H9 (cell line): ENCODE results near the gene CFAP119. TPM values are rescaled to one million over a fixed set of nuclear protein-coding genes. Genes with fewer than 3 reads are reported as not detected.

Experiments
- DNase-seq: peaks from one replicate; pipeline ENCODE4 v3.0.0-alpha.2; 2017
- H2AFZ ChIP-seq: one replicate; pipeline ENCODE4 v1.6.1; 2013; ENCODE audit warnings: mild to moderate bottlenecking, low read length, control low read depth, moderate library complexity
- H2AK5ac ChIP-seq: 2 replicates; pipeline ENCODE4 v1.6.1; 2013; ENCODE audit warnings: low read length, control low read depth, mixed read lengths; ENCODE audit not compliant: insufficient read length
- H2BK120ac ChIP-seq: one replicate; pipeline ENCODE4 v1.6.1; 2013; ENCODE audit warnings: low read depth, mild to moderate bottlenecking, low read length, control low read depth, inconsistent platforms; ENCODE audit not compliant: poor library complexity, severe bottlenecking
- H2BK12ac ChIP-seq: 2 replicates; pipeline ENCODE4 v1.6.1; 2013; ENCODE audit warnings: low read length, control low read depth, mixed read lengths, low read depth; ENCODE audit not compliant: insufficient read length
- H2BK15ac ChIP-seq: 2 replicates; pipeline ENCODE4 v1.6.1; 2013; ENCODE audit warnings: low read depth, low read length, control low read depth
- H2BK20ac ChIP-seq: one replicate; pipeline ENCODE4 v1.6.1; 2013; ENCODE audit warnings: low read depth, mild to moderate bottlenecking, low read length, control low read depth, inconsistent platforms; ENCODE audit not compliant: poor library complexity, severe bottlenecking
- H2BK5ac ChIP-seq: 2 replicates; pipeline ENCODE4 v1.6.1; 2013; ENCODE audit warnings: low read length, control low read depth, mixed read lengths; ENCODE audit not compliant: insufficient read length
- H3K14ac ChIP-seq: 2 replicates; pipeline ENCODE4 v1.6.1; 2013; ENCODE audit warnings: low read length, control low read depth; ENCODE audit not compliant: insufficient read depth
- H3K18ac ChIP-seq: 2 replicates; pipeline ENCODE4 v1.6.1; 2013; ENCODE audit warnings: low read depth, mild to moderate bottlenecking, mixed read lengths, low read length, control low read depth; ENCODE audit not compliant: insufficient read length
- H3K23ac ChIP-seq: 2 replicates; pipeline ENCODE4 v1.6.1; 2013; ENCODE audit warnings: low read length, control low read depth, mixed read lengths, low read depth; ENCODE audit not compliant: insufficient read length
- H3K23me2 ChIP-seq: 2 replicates; pipeline ENCODE4 v1.6.1; 2013; ENCODE audit warnings: low read depth, mild to moderate bottlenecking, mixed read lengths, low read length, control low read depth; ENCODE audit not compliant: insufficient read length, poor library complexity, severe bottlenecking
- H3K27ac ChIP-seq: 2 replicates; pipeline ENCODE4 v1.5.1; 2013; ENCODE audit warnings: low read length, control low read depth, mixed read lengths, low read depth; ENCODE audit not compliant: insufficient read length
- H3K27me3 ChIP-seq: 2 replicates; pipeline ENCODE4 v1.6.1; 2013; ENCODE audit warnings: low read length, control low read depth, inconsistent platforms; ENCODE audit not compliant: insufficient read depth
- H3K4ac ChIP-seq: 2 replicates; pipeline ENCODE4 v1.6.1; 2013; ENCODE audit warnings: low read depth, mild to moderate bottlenecking, control low read depth, inconsistent platforms, low read length, moderate library complexity
- H3K4me1 ChIP-seq: 2 replicates; pipeline ENCODE4 v1.6.1; 2013; ENCODE audit warnings: low read length, control low read depth, inconsistent platforms; ENCODE audit not compliant: insufficient read depth
- H3K4me2 ChIP-seq: 2 replicates; pipeline ENCODE4 v1.6.1; 2013; ENCODE audit warnings: low read length, control low read depth, mixed read lengths; ENCODE audit not compliant: insufficient read length, insufficient read depth
- H3K56ac ChIP-seq: 2 replicates; pipeline ENCODE4 v1.6.1; 2013; ENCODE audit warnings: low read depth, mild to moderate bottlenecking, mixed read lengths, low read length, control low read depth; ENCODE audit not compliant: insufficient read length
- H3K79me1 ChIP-seq: 2 replicates; pipeline ENCODE4 v1.6.1; 2013; ENCODE audit warnings: low read depth, mild to moderate bottlenecking, moderate library complexity, low read length, control low read depth, inconsistent platforms; ENCODE audit not compliant: insufficient read depth, poor library complexity, severe bottlenecking
- H3K79me2 ChIP-seq: 2 replicates; pipeline ENCODE4 v1.6.1; 2013; ENCODE audit warnings: low read length, control low read depth, inconsistent platforms; ENCODE audit not compliant: insufficient read depth
- H3K9ac ChIP-seq: 2 replicates; pipeline ENCODE4 v1.6.1; 2013; ENCODE audit warnings: low read length, control low read depth, mixed read lengths; ENCODE audit not compliant: insufficient read length; ENCODE audit errors: extremely low read depth
- H3K9me3 ChIP-seq: one replicate; pipeline ENCODE4 v1.6.1; 2013; ENCODE audit warnings: low read depth, low read length, inconsistent platforms; ENCODE audit not compliant: control insufficient read depth
- H3T11ph ChIP-seq: one replicate; pipeline ENCODE4 v1.6.1; 2013; ENCODE audit warnings: mild to moderate bottlenecking, low read length, control low read depth, inconsistent platforms
- H4K20me1 ChIP-seq: one replicate; pipeline ENCODE4 v1.6.1; 2013; ENCODE audit not compliant: control insufficient read depth, insufficient read length, insufficient read depth
- H4K5ac ChIP-seq: 2 replicates; pipeline ENCODE4 v1.6.1; 2013; ENCODE audit warnings: low read depth, mild to moderate bottlenecking, mixed read lengths, low read length, control low read depth; ENCODE audit not compliant: insufficient read length
- H4K8ac ChIP-seq: replicated peaks from 2 replicates; pipeline ENCODE4 v1.6.1; 2013; ENCODE audit warnings: low read length, control low read depth, mixed read lengths, low read depth; ENCODE audit not compliant: insufficient read length
- H4K91ac ChIP-seq: 2 replicates; pipeline ENCODE4 v1.6.1; 2013; ENCODE audit warnings: low read depth, mild to moderate bottlenecking, moderate library complexity, mixed read lengths, low read length, control low read depth; ENCODE audit not compliant: insufficient read length
- H3K27ac Mint-ChIP-seq, 3 experiments: 2 replicates in 2 of 3; 3 replicates in 1 of 3; pipeline ENCODE4 v1.8.0; 2020 to 2021; ENCODE audit warnings: mixed read lengths in 3 of 3, mild to moderate bottlenecking in 1 of 3, moderate library complexity in 1 of 3
- H3K27me3 Mint-ChIP-seq: 2 replicates; pipeline ENCODE4 v1.8.0; 2021; ENCODE audit warnings: low read depth, mild to moderate bottlenecking, moderate library complexity, mixed read lengths
- H3K36me3 Mint-ChIP-seq, 3 experiments: 2 replicates in 2 of 3; 3 replicates in 1 of 3; pipeline ENCODE4 v1.8.0; 2020 to 2021; ENCODE audit warnings: low read depth in 3 of 3, mixed read lengths in 3 of 3; ENCODE audit not compliant: insufficient read depth in 1 of 3
- H3K4me1 Mint-ChIP-seq, 2 experiments: 2 replicates each; pipeline ENCODE4 v1.8.0; 2020; ENCODE audit warnings: mixed read lengths in 2 of 2
- H3K4me3 Mint-ChIP-seq, 2 experiments: 2 replicates in 1 of 2; 3 replicates in 1 of 2; pipeline ENCODE4 v1.8.0; 2020 to 2021; ENCODE audit warnings: mild to moderate bottlenecking in 2 of 2, mixed read lengths in 2 of 2, moderate library complexity in 1 of 2
- H3K9me3 Mint-ChIP-seq, 2 experiments: 2 replicates in 1 of 2; 3 replicates in 1 of 2; pipeline ENCODE4 v1.8.0; 2020; ENCODE audit warnings: mild to moderate bottlenecking in 2 of 2, mixed read lengths in 2 of 2, moderate library complexity in 1 of 2
- CTCF ChIP-seq: fragments of 200-600 bp; sonication (generic); conservative IDR thresholded peaks from 3 replicates; pipeline ENCODE4 v1.8.0; 2021; ENCODE audit warnings: antibody characterized with exemption, mild to moderate bottlenecking
- WGBS: extraction: QIAGEN DNeasy Blood & Tissue Kit; methylation state at CpG from one replicate; pipeline ENCODE4 v1.1.7; 2013; ENCODE audit warnings: missing lambda C conversion rate, low lambda C conversion rate, mixed read lengths; ENCODE audit not compliant: insufficient read length; ENCODE audit errors: extremely low coverage; 5-methylcytosine and 5-hydroxymethylcytosine counted together
- total RNA-seq: library from RNA; stranded (reverse); gene quantifications from 2 replicates; pipeline ENCODE4 v1.2.1, GENCODE V29; 2021

Gene CFAP119
- total RNA-seq, 1 experiment from 2014 or later, result 5.4 TPM

GRCh38 chr16:30740364-30741251 lies 21.3 kb downstream of the CFAP119 start:
- no peaks in the 10 kb centered on the region for H3K27me3 ChIP-seq
- no peaks in the 10 kb centered on the region for H3K9me3 ChIP-seq
- H3K79me1 ChIP-seq, result no peaks in the 10 kb centered on the region
- H3K27ac ChIP-seq, result no peak overlapping the region
- H3T11ph ChIP-seq, result no peak overlapping the region
- H2BK12ac ChIP-seq, result no peak overlapping the region
- Mint-ChIP-seq H3K27ac (peak overlapping the region in 2 of 3 experiments; percentile 86 to 93; a peak in 4 of 7 replicates), H3K36me3 (peaks cover 23 to 74% (median 55%) of the 10 kb centered on the region in 3 experiments; a peak in 6 of 7 replicates), H3K27me3 (no peaks in the 10 kb centered on the region), H3K4me3 (no peak overlapping the region; a peak in 1 of 5 replicates), H3K9me3 (no peaks in the 10 kb centered on the region), H3K4me1 (peaks cover 10 to 17% of the 10 kb centered on the region in 2 experiments)
- H2BK5ac ChIP-seq, result no peak overlapping the region
- no peak overlapping the region for H3K56ac ChIP-seq
- H2BK120ac ChIP-seq, result no peak overlapping the region
- no peaks in the 10 kb centered on the region for H3K4me1 ChIP-seq
- peak; percentile 89 for DNase-seq
- no peak overlapping the region for H4K91ac ChIP-seq
- no peak overlapping the region for H3K4me2 ChIP-seq
- H2AFZ ChIP-seq, result no peak overlapping the region
- no peak overlapping the region for H2BK15ac ChIP-seq
- no peak for TF ChIP-seq CTCF
- no peak overlapping the region for H3K23ac ChIP-seq
- no peak overlapping the region for H3K4ac ChIP-seq
- H4K20me1 ChIP-seq, result no peaks in the 10 kb centered on the region
- H4K5ac ChIP-seq, result no peak overlapping the region
- no peak overlapping the region for H4K8ac ChIP-seq
- H2AK5ac ChIP-seq, result no peak overlapping the region
- no peak overlapping the region for H2BK20ac ChIP-seq
- no peak overlapping the region for H3K9ac ChIP-seq
- H3K18ac ChIP-seq, result no peak overlapping the region
- no CpG with 5 or more reads among the region's 8 CpGs for WGBS
- no peaks in the 10 kb centered on the region for H3K79me2 ChIP-seq
- H3K14ac ChIP-seq, result no peak overlapping the region
- no peaks in the 10 kb centered on the region for H3K23me2 ChIP-seq
